ENCODE results near the gene PRRX2.
A peak's percentile ranks its signal among the peaks of the same experiment; 100 is the strongest.

PRRX2 gene

DNA sequence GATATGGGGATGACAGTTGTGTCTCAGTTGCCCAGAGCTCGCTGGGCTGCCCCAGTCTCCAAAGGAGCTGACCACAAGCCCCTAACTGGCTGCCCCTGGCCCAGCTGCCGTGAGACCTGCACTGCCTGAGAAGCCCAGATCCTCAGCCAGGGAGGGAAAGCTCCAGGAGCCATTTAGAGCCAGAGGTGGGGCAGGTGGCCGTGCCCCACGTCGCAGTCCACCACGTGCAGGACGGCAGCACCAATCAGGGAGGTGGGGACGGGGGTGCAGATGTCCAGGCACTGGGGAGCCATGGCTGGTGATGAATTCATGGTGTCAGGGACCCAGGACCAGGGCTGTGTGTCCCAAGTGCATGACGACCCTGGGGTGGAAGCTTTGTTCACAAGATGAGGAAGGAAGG lies 13.4 kb downstream of the PRRX2 start:
- DNase-seq (ENCODE audit: low read depth) = no peak

DNA sequence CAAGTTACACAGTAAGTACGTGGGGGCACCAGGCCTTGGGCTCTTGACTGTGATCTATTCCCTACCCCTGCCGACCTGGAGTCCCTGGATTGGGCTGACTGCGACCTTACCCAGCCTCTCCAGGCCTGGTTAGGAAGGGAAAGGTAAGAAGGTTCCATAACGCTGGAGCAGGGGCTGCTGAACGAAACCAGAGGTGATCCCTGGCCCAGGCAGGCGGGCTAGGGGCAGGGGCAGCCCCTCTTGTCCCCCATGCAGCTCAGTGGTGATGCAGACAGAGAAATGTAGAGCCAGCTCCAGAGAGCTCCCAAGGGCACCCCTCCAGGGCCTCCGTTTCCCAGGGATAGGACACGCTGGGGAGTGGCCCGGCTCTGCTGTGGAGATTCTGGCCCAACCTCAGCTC lies 14.1 kb downstream of the PRRX2 start:
- DNase-seq (ENCODE audit: low read depth) = no peak

DNA sequence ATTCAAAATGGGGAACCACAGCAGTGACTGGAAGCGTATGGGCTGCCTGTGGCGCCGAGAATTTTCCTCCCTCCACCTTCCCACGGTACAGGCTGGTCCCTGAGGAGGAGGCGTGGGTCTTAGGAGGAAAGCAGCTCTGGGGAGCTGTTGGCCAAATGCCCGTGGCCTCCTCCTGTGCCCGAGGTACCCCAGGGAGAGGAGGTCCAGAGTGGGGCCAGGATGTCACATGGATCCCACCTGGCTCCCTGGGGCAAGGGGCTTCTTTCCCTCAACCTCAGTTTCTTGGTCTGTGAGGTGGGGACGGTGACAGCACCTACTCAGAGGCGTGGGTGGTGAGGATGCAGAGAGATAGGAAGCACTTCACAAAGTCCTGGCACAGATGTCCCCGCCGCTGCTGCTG lies 16.5 kb downstream of the PRRX2 start:
- DNase-seq (ENCODE audit: low read depth) = no peak

DNA sequence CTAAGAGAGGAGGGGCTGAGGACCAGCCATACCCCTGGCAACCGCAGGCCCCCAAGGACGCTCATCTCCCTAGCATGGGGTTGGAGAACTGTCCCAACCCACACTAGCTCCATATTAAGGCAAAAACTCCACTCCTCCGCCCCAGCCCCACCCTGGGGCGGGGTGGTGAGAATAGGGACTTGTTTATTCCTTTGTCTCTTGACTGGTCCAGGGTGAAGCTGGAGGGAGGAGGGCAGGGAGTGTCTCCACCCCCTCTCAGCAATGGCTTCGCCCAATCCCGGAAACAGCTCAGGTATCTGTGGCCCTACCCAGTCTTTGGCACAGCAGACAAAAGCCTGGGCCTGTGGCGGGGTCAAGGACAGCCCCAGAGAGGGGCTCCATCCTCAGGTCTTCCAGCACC lies 16.9 kb downstream of the PRRX2 start:
- DNase-seq (ENCODE audit: low read depth) = no peak

DNA sequence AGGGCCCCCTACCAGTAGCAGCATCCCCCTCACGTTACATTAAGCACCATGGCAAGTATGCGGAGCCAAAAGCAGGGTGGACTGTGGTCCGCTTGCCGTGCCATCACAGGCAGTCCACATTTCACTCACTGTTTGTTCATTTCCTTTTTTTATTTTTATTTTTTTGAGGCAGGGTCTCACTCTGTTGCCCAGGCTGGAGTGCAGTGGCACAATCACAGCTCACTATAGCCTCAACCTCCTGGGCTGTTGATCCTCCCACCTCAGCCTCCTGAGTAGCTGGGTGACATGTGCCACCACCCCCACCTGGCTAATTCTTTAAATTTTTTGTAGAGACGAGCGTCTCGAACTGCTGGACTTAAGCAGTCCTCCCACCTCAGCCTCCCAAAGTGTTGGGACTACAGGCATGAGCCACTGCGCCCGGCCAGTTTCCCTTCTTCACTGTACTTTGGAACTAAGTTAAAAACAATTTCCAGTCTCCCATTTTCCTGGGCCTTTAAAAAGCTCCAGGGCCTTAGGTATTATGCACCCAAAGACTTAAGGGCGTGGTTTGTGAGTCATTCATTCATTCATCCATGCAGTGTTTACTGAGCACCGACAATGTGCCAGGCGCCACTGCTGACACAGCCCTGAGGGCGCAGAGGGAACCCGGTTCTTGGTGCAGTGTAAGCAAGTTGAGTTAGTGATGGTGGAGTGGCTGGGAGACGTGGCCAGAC lies 19.9 kb downstream of the PRRX2 start:
- peak; percentile 19 for DNase-seq (ENCODE audit: low read depth)

DNA sequence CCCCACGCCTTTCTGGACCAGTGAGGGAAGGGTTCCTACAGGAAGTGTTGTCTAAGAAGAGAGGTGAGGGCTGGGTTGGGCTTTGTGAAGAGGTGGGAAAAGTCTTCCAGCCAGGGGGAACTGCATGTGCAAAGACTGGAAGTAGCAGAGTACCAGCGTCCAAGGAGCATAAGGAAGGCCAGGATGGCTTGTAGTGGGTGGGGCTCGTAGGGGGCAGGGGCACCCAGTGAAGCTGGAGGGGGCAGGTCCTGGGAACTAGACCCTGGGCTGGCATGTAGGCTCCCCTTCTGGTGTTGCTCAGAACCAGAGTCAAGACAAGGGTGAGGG lies 20.4 kb downstream of the PRRX2 start:
- no peak for DNase-seq (ENCODE audit: low read depth)

DNA sequence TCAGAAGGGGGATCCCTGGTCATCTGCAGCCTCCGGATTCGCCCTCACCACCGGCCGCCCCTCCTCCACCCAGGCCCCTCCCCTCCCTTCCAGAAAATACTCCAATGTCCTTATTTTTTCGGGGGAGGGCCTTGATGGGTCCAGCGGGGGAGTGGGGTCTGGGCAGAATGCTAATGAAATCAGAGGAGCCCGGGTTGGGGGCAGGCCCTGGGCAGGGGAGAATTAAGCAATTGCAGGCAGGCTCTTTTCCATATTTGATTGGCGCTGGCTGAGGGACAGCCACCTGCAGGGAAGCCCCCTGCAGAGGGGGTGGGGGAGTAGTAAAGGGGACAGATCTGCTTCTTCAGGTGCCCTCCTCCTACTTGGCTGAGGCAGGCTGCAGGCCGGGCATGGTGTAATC lies 21.3 kb downstream of the PRRX2 start:
- DNase-seq (ENCODE audit: low read depth) = no peak

DNA sequence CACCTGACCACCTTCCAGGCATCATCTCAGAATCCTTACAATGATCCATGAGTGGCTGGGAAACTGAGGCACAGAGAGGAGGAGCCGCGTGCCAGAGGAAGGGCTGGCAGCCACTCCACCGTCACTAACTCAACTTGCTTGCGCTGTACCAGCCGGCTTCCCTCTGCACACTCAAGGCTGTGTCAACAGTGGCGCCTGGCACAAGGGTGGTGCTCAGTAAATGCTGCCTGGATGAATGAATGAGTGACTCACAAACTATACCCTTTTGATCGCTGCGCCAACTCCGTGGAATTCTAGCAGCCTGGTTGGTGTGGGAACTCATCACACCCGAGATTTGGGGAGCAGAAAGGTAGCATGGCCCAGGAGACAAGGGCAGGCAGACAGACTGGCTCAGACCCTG lies 21.9 kb downstream of the PRRX2 start:
- DNase-seq (ENCODE audit: low read depth) = no peak

DNA sequence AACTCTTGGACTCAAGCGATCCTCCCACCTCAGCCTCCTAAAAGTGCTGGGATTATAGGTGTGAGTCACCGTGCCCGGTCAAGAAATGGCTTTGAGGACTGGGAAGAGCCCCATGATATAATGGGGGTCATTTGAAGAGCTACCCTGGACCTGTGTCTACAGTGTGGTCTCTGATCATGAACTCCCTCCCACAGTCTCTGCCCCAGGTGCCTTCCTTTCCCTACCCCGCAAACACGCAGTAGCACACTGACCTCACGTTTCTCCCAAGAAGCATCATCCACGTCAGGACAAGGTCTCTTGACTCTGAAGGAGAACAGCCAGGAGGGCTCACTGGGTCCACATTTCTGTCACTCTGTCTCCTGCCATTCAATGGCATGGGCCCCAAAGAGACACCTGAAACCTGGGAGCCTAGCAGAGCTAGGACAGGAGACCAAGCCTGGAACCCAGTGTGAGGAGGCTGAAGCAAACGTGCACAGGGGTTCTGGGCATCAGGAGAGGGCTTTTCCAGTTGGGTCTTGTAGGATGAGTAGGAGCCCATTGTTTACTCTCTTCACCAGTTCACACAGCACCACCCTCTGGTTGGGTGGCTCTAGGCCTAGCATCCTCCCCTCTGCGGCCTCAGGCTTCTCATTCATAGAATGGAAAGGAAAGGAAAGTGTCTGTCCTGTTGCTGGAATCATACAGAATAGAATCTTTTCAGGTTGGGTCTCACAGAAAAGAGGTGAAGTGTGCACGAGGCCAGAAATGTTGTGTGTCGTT lies 23.0 kb downstream of the PRRX2 start:
- DNase-seq (ENCODE audit: low read depth) = no peak

DNA sequence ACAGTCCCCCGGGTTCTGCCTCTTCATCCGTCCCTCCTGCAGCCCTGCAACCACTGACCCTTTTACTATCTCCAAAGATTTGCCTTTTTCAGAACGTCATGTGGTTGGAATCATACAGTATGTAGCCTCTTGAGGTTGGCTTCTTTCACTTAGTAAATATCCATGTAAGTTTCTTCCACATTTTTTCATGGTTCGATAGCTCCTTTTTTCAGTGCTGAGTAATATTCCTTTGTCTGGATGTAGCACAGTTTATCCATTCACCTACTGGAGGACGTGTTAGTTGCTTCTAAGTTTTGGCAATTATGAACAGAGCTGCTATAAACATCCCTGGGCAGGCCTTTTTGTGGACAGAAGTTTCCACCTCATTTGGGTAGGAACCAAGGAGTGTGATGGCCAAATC lies 27.1 kb downstream of the PRRX2 start:
- no peak for DNase-seq (ENCODE audit: low read depth)

DNA sequence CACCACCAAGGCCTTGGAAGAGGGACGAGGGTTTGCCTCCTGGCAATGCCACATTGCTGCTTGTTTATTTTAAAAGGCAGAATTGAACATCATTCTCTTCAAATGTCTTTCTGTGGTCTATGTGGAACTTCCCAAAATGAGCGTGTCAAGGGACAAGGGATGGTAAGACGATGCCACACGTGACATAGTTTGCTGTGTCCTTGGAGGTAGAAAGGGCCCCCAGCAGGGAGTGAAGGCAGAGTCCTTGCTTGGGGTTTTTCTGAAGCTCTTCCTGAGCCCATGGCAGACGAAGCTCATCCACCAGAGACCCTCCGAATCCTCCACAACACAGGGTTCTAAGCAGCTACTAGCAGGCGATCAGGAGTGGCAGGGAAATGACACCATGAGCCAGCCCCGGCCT lies 28.3 kb downstream of the PRRX2 start:
- DNase-seq (ENCODE audit: low read depth) = no peak

DNA sequence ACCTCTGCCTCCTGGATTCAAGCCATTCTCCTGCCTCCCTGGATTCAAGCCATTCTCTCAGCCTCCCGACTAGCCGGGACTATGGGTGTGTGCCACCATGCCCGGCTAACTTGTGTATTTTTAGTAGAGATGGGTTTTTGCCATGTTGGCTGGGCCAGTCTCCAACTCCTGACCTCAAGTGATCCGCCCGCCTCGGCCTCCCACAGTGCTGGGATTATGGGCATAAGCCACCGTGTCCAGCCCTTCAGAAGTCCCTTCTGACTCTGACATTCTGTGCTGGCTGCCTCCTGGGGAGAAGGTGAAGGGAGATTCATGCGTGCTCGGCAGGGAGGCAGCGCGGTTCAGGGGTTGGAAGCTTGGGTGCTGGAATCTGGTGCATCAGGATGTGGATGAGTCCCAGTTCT lies 28.8 kb downstream of the PRRX2 start:
- no peak for DNase-seq (ENCODE audit: low read depth)

DNA sequence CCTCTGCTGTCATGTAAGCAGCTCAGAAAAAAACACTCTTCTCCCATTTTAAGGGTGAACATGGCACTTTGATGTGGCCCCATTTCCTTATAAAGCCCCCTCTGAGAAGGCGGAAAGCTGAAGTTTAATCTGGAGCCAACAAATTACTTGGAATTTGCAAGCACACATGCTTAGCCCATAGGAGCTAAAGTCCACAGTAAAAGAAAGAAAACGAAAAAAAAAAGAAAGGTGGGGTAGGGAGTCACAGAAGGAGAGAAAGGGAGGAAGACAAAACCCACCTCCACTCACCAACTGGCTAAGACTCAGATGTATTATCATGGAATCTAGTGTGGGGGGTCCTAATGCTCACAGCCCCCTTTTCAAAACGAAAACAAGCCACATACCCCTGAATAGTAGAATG lies 30.4 kb downstream of the PRRX2 start:
- DNase-seq (ENCODE audit: low read depth) = no peak

DNA sequence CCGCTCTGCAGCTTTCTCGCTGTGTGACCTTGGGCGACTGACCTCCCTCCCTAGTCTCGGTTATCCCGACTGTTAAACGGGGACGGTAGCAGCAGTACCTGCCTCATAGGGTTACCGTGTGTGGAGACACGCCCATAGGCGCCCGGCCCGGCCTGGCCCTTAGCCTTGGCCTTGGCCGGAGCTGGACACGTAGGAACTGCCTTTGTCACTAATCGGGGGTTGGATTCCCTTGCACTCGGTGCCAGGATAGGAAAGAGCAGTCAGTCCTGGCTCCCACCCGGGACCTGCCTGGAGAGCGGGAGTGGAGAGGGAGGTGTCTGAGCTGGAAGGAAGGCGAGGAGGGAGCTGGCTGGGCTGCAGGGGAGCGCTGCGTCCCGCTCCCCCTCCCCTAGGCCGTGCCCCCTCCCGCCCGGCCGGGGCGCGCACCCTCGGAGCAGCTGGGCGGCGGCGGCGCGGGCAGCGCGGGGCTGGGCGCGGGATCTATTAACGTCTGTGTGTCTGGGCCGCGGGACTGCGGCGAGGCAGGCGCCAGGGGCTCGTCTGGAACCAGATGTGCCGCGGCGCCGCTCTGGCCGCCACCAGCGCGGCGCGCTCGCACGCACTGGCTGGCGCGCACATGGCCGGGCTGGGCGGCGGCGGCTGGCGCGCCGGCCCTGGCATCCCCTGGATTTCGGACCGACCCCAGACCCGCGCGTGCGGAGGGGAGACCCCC lies 31.7 kb downstream of the PRRX2 start:
- no peak for DNase-seq (ENCODE audit: low read depth)

DNA sequence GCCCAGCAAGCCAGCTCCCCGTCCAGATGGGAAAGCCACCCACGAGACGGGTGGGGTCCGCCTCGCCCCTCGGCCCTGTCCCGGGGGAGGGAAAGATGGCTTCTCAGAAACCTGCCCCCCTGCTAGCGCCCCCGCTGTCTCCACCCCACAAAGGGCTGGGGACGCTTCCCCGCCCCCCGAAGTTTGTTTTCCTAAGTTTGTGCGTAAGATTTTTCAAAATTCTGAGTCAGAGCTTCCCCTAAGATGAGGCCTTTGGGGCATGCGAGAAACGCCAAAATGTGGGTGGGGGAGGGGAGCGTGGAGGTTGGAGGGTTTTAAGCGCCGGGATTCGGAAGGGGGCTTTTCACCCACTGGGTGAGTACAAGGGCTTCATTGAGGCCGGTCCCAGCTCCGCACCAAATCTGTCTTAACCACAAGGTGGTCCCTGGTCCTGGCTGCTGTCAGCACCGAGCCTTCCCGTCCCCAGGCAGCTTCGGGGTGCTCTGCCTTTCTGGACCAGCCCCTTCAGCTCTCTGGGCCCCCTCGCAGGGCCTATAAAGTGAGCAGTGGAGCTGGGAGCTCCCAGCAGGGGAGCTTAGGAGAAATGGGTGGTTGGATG lies 32.3 kb downstream of the PRRX2 start:
- DNase-seq (ENCODE audit: low read depth) = no peak

DNA sequence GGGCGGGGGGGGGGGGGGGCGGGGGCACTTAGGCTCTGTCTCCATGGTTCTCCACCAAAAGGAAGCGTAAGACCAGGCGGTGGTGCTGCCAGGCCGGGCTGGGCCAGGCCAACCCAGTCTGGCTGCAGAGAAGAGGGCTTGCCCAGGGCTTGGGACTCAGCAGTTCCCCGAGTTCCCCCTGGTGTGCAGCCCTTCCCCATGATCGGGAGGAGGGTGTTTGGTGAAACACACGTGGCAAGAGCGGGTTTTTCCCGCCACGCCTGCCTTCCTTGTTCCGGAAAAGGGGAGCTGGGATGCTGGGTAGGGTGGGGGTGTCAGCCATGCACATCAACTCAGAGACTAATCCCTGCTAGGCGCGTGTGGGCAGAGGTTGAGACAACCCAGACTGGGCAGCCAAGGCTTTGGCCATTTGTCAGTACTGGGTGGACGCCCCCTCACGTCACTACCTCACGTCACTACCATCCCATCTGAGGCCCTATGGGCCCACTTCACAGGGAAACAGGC lies 32.9 kb downstream of the PRRX2 start:
- DNase-seq (ENCODE audit: low read depth) = no peak

DNA sequence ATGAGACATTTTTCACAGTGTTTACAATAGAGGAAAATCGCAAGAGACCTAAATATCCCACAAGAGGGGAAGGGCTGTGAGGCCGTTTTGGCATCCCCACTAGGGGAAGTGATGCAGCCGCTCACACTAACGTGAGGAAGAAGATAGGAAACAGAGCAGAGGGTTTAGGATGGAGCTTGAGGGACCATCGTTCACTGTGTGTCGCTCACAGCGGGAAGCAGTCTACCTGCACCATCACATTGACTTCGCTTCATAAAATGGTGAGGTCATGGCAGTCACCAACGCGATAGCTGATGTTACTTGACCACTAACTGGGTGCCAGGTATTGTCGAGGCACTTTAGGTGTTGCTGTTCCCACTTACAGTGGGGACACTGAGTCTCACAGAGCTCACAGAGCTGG lies 35.6 kb downstream of the PRRX2 start:
- DNase-seq (ENCODE audit: low read depth) = no peak

DNA sequence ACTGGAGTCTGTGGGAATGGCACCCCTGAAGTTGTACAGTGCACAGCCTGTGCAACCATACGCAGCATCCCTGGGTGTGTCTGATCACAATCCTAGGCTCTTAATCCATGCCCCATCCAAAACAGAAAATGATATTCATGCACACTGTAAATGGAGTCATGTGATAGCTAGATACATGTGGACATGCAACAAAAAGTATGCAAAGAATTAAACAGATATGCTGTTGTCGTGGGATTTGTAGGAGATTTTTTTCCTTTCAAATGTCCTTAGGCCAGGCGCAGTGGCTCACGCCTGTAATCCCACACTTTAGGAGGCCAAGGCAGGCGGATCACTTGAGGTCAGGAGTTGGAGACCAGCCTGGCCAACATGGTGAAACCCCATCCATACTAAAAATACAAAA lies 36.1 kb downstream of the PRRX2 start:
- no peak for DNase-seq (ENCODE audit: low read depth)

DNA sequence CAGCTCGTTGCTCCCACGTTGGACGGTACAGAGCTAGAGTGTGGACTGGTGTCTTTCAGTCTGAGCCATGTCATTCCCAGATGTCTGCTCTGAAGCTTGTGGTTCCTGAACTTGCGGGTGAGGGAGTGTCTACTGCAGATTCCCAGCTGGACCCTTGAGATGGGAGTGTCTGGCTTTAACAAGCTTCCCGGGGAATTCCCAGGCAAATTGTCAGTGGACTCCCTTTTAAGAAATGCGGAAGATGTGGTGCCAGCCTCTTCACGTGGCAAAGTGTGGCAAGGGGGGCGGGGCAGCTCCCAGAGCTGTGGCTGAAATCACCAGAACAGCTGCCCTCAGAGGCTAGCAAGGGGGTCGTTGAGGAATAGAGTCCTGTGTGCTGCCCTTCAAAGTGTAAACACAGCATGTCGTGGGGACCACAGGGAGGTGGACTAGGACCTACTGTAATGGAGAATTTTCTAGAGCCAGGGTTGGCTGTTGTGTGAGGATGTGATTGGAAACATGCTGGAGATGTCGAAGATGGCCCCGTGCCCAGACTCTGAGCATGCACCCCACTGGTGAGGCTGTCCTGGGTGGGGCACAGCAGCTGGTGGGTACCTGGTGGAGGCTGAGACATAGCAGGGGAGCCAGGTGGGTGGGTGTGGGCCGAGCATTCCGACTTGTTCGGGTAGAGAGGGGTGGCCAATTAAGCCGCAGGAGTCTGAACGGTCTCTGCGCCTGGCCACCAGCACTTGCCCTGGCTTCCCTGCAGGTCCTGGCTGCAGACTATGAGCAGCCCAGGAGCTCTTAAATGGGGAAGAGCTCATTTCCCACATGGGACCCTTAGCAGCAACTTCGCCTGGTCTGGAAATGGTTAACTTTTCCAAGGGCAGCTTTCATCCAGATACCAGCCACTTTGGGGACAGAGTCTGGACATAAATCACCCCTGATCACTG lies 37.4 kb downstream of the PRRX2 start:
- peak; percentile 23 for DNase-seq (ENCODE audit: low read depth)

DNA sequence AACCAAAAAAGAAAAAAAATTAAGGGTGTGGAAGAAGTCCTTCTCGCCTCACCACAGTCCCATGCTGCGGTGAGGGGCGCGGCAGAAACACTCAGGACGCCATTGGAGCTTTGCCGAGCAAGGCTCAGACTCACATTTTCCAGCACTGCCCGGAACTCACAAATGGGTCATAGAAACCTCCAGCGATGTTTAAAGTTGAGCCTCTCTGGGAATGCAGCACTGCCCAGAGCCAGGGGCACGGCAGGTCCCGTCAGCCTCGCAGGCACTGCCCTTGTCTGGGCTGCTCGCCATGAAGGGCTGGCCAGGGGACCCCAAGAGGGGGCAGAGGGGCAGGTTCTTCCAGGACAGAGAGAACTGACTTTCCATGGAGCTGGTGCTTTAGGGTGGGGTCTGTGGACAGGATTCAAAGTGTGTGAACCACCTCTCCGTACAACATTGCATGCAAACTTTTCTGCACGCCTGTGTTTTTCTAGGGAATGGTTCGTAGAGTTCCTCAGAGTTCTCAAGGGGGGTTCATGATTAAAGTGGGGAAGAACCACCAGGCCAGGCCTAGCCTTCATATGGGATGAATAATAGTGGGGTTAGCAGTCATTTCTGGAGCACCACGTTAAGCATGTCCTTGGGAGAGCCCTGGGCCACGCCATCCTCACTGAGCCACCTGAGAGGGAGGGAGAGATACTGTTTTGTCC lies 38.4 kb downstream of the PRRX2 start:
- no peak for DNase-seq (ENCODE audit: low read depth)

DNA sequence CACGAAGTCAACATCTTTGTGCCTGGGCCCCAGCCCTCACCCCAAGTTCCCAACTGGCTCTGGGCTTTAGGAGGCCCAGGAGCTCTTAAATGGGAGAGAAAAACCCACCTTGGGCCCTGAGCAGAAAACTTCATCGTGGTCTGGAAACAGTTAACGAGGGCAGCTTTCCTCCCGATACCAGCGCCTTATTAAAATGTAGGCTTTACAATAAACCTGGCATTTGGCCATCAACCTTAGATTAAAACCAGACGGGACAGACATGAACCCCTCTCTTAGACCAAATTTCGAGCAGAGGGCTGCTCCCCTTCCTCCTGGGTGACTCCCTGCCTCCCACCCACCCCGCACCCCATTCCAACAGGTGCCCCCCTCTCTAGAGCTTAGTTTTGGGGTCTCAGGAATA lies 39.4 kb downstream of the PRRX2 start:
- no peak for DNase-seq (ENCODE audit: low read depth)

All from HS-27A (cell line).